B cell (primary cell): ENCODE data around the gene DHRS7B. TPM values are rescaled to one million over a fixed set of nuclear protein-coding genes. Genes with fewer than 3 reads are reported as not detected.

Experiments
- ATAC-seq: fragments of 200-7000 bp; cut with Tn5 transposase; one replicate; pipeline ENCODE4 v1.10.0; 2021; ENCODE audit warnings: low read depth, mild to moderate bottlenecking, moderate number of reproducible peaks, moderate library complexity
- CTCF ChIA-PET: fragments of 350-600 bp; sonication (Branson Sonifier 250); formaldehyde crosslinking; loops from one replicate; lab custom pipeline; 2021; ENCODE audit warnings: antibody characterized with exemption, inconsistent platforms; lab: Charles Lee
- POLR2A ChIA-PET: fragments of 350-600 bp; sonication (Branson Sonifier 250); formaldehyde crosslinking; loops from one replicate; lab custom pipeline; 2021; ENCODE audit warnings: antibody characterized with exemption; lab: Charles Lee
- DNase-seq: peaks from one replicate; pipeline ENCODE4 v3.0.0; 2013
- H2AFZ ChIP-seq: 2 replicates; pipeline ENCODE4 v1.6.1; 2012; ENCODE audit warnings: mild to moderate bottlenecking, low read depth, low read length; ENCODE audit not compliant: insufficient read depth, poor library complexity, severe bottlenecking
- H3K27ac ChIP-seq, 2 donors: 1 replicate in 1 of 2; 2 replicates in 1 of 2; pipeline ENCODE4 v1.5.1; 2012 to 2013; ENCODE audit warnings: low read length in 2 of 2, mild to moderate bottlenecking in 2 of 2, moderate library complexity in 1 of 2
- H3K27me3 ChIP-seq, 4 experiments: fragments of 200-600 bp in 1 of 4; sonication (generic) in 1 of 4; replicated peaks in 1 of 4; 1 replicate in 2 of 4; 2 replicates in 2 of 4; pipeline versions ENCODE4 v1.6.1 to v1.7.0; 2013 to 2016; ENCODE audit warnings: low read length in 3 of 4, mild to moderate bottlenecking in 2 of 4, mixed read lengths in 1 of 4, moderate library complexity in 1 of 4; ENCODE audit not compliant: insufficient read depth in 4 of 4, control insufficient read depth in 3 of 4; ENCODE audit errors: control extremely low read depth in 1 of 4
- H3K36me3 ChIP-seq, 2 experiments: replicated peaks in 1 of 2; 1 replicate in 1 of 2; 2 replicates in 1 of 2; pipeline versions ENCODE4 v1.6.1 to v1.7.1; 2013; ENCODE audit warnings: low read length in 1 of 2; ENCODE audit not compliant: insufficient read depth in 2 of 2, control insufficient read depth in 1 of 2; ENCODE audit errors: control extremely low read depth in 1 of 2, extremely low read depth in 1 of 2
- H3K4me1 ChIP-seq, 2 donors: fragments of 200-600 bp in 1 of 2; sonication (generic) in 1 of 2; 1 replicate in 1 of 2; 2 replicates in 1 of 2; pipeline versions ENCODE4 v1.5.1 to v1.6.1; 2013 to 2017; ENCODE audit warnings: low read length in 2 of 2; ENCODE audit not compliant: control insufficient read depth in 2 of 2, insufficient read depth in 2 of 2
- H3K4me2 ChIP-seq: replicated peaks from 2 replicates; pipeline ENCODE3; 2012; ENCODE audit warnings: mild to moderate bottlenecking, low read depth, low read length; ENCODE audit not compliant: poor library complexity, severe bottlenecking
- H3K4me3 ChIP-seq, 5 experiments: fragments of 200-600 bp in 1 of 5; sonication (generic) in 1 of 5; 1 replicate in 3 of 5; 2 replicates in 2 of 5; pipeline versions ENCODE4 v1.5.1 to v1.7.0; 2011 to 2016; ENCODE audit warnings: low read length in 4 of 5, mild to moderate bottlenecking in 4 of 5, low read depth in 2 of 5, control low read depth in 1 of 5, moderate library complexity in 1 of 5; ENCODE audit not compliant: insufficient read depth in 1 of 5; ENCODE audit errors: control extremely low read depth in 1 of 5, extremely low read depth in 1 of 5
- H3K79me2 ChIP-seq: fragments of 200-600 bp; sonication (generic); one replicate; pipeline ENCODE4 v1.6.0; 2016; ENCODE audit warnings: low read length; ENCODE audit not compliant: control insufficient read depth, insufficient read depth
- H3K9ac ChIP-seq: fragments of 200-600 bp; sonication (generic); 2 replicates; pipeline ENCODE4 v1.6.1; 2017; ENCODE audit warnings: mild to moderate bottlenecking, low read length, moderate library complexity
- H3K9me3 ChIP-seq, 3 donors: one replicate each; pipeline versions ENCODE4 v1.6.1 to v1.7.1; 2013; ENCODE audit warnings: low read length in 2 of 3; ENCODE audit not compliant: control insufficient read depth in 2 of 3, insufficient read depth in 1 of 3; ENCODE audit errors: control extremely low read depth in 1 of 3
- H4K20me1 ChIP-seq: 2 replicates; pipeline ENCODE4 v1.6.0; 2012; ENCODE audit warnings: mild to moderate bottlenecking, low read length; ENCODE audit not compliant: insufficient read depth, control insufficient read depth, poor library complexity, severe bottlenecking
- H3K27ac Mint-ChIP-seq: one replicate; pipeline ENCODE4 v1.8.0; 2021; ENCODE audit warnings: mixed read lengths
- H3K27me3 Mint-ChIP-seq: one replicate; pipeline ENCODE4 v1.8.0; 2021; ENCODE audit warnings: mixed read lengths
- H3K4me1 Mint-ChIP-seq: one replicate; pipeline ENCODE4 v1.8.0; 2021; ENCODE audit warnings: mixed read lengths
- H3K4me3 Mint-ChIP-seq: one replicate; pipeline ENCODE4 v1.8.0; 2021; ENCODE audit warnings: mixed read lengths
- H3K9me3 Mint-ChIP-seq: one replicate; pipeline ENCODE4 v1.8.0; 2022; ENCODE audit warnings: mixed read lengths; ENCODE audit not compliant: insufficient read depth
- CTCF ChIP-seq: fragments of 200-600 bp; IDR thresholded peaks from one replicate; pipeline ENCODE4 v1.8.0; 2022; ENCODE audit warnings: antibody characterized with exemption, mild to moderate bottlenecking
- EZH2 ChIP-seq: IDR thresholded peaks from 2 replicates; pipeline ENCODE4 v1.6.1; 2012; ENCODE audit warnings: borderline replicate concordance, low read depth, mild to moderate bottlenecking, moderate library complexity, low read length; ENCODE audit not compliant: insufficient read depth, poor library complexity, severe bottlenecking
- WGBS: methylation state at CpG from one replicate; pipeline ENCODE4 v1.1.5; 2013; ENCODE audit warnings: missing lambda C conversion rate; ENCODE audit not compliant: insufficient coverage; 5-methylcytosine and 5-hydroxymethylcytosine counted together
- intact Hi-C: fragments of 100-400 bp; cut with micrococcal nuclease; formaldehyde crosslinking; loops from one replicate; pipeline ENCODE4 v1.10.0; 2022
- polyA plus RNA-seq: library from polyadenylated mRNA; depleted of rRNA; stranded (reverse); fragments of >200 nt; gene quantifications from 2 replicates; pipeline ENCODE4 v1.2.3, GENCODE V29; 2012
- total RNA-seq, 2 donors: library from RNA; stranded (reverse); fragments of 120-200 nt in 1 of 2; gene quantifications; 1 replicate in 1 of 2; 2 replicates in 1 of 2; pipeline versions ENCODE4 v1.2.3 to v1.2.4, GENCODE V29; 2013 to 2022

DHRS7B gene
- total and polyA plus RNA-seq, 2 donors (not counting 1 experiment from before 2014, with no cell fraction given), result 8.2 to 13.4 TPM

GRCh38 chr17:21214015-21214776, 87.4 kb downstream of the DHRS7B start, which contains the start of gene TMEM11:
TMEM11 (minus strand) TSS chr17:21214161; CDS start chr17:21214152, 9 bp downstream.
- Mint-ChIP-seq H3K9me3 (no peaks in the 10 kb centered on the region), H3K4me3 (peak within 1 kb of the TSS; percentile 93), H3K4me1 (peaks cover 49% of the 10 kb centered on the region), H3K27ac (peak within 1 kb of the TSS; percentile 92), H3K27me3 (no peaks in the 10 kb centered on the region)
- Histone ChIP-seq H3K9ac (peak within 1 kb of the TSS; percentile 97), H3K9me3 (no peaks in the 10 kb centered on the region), H3K4me3 (peak within 1 kb of the TSS; percentile 68 to 99 (median 89)), H3K79me2 (peaks cover 82% of the 10 kb centered on the region), H3K27me3 (no peaks in the 10 kb centered on the region), H2AFZ (peak within 1 kb of the TSS; percentile 99), H3K27ac (peak within 1 kb of the TSS; percentile 85 to 91), H3K4me1 (peaks cover 31 to 37% of the 10 kb centered on the region in 2 donors), H3K4me2 (peak within 1 kb of the TSS; percentile 94), H4K20me1 (peaks cover 48% of the 10 kb centered on the region), H3K36me3 (peaks cover 0 to 18% of the 10 kb centered on the region in 2 experiments)
- POLR2A ChIA-PET, result interaction anchor here (0.7 to 1.6 kb wide), 3 partner anchors 39 to 171 kb away, joined by 3 to 5 read pairs (median 4); partner anchors contain the start of gene NATD1
- no peak for TF ChIP-seq CTCF
- TF ChIP-seq EZH2, result no peak
- CTCF ChIA-PET, result interaction anchor here (0.6 to 1.7 kb wide), 6 partner anchors 62 to 1354 kb away, joined by 3 to 6 read pairs (median 4); no protein-coding TSS in a partner anchor
- intact Hi-C loops, result loop anchor here (1.0 to 2.0 kb wide), 9 partner anchors 39 to 1059 kb away; partner anchors contain the start of genes DHRS7B, NATD1 and USP22
- peak; percentile 96 for DNase-seq
- under 1% methylated on average over 76 of the region's 76 CpGs for WGBS
- peak; percentile 91 for ATAC-seq
